GM18502 (cell line): ENCODE measurements around the gene WDR31.
"Not testable (repeated sequence)": the region's sequence is repeated elsewhere in the genome, so short reads cannot be mapped to it uniquely, and the experiment has no call there.

ENCODE experiments used
- ATAC-seq: cut with Tn5 transposase; IDR thresholded peaks from one replicate; pipeline ENCODE4 v1.9.1; 2021; ENCODE audit warnings: mild to moderate bottlenecking; ENCODE audit not compliant: unreplicated experiment, poor library complexity

Gene WDR31

GRCh38 chr9:113340011-113340699 is at the start of gene WDR31:
Gene WDR31 (minus strand): TSS chr9:113340275. CDS start chr9:113332022, 8,253 bp downstream.
- ATAC-seq = peak; percentile 99

- ATAC-seq = no peak
Observed at GRCh38 chr9:113389451-113389850, 49.4 kb upstream of the WDR31 start.

- ATAC-seq = no peak
Observed at GRCh38 chr9:113388833-113389232, 48.8 kb upstream of the WDR31 start.

GRCh38 chr9:113387560-113388230 is 47.6 kb upstream of the WDR31 start:
- ATAC-seq = no peak

- no peak for ATAC-seq
Observed at GRCh38 chr9:113386571-113387393, 46.7 kb upstream of the WDR31 start.

GRCh38 chr9:113381909-113382411 is 41.9 kb upstream of the WDR31 start:
- ATAC-seq = no peak

GRCh38 chr9:113381441-113381840 is 41.4 kb upstream of the WDR31 start:
- ATAC-seq = not testable (repeated sequence)

GRCh38 chr9:113380869-113381378 is 40.8 kb upstream of the WDR31 start:
- ATAC-seq = peak; percentile 65

GRCh38 chr9:113379829-113380210 is 39.7 kb upstream of the WDR31 start:
- ATAC-seq = not testable (repeated sequence)

GRCh38 chr9:113379094-113379828 is 39.2 kb upstream of the WDR31 start:
- not testable (repeated sequence) for ATAC-seq

- ATAC-seq = peak; percentile 74
Observed at GRCh38 chr9:113376634-113377567, 36.8 kb upstream of the WDR31 start, which contains the start of gene HDHD3. Gene HDHD3 (minus strand): TSS chr9:113376986. CDS start chr9:113374354, 2,632 bp downstream.

GRCh38 chr9:113375057-113376023 is 35.3 kb upstream of the WDR31 start:
- ATAC-seq = no peak

GRCh38 chr9:113373676-113374392 is 33.8 kb upstream of the WDR31 start:
- ATAC-seq = no peak

GRCh38 chr9:113373256-113373655 is 33.2 kb upstream of the WDR31 start:
- no peak for ATAC-seq

- no peak for ATAC-seq
Observed at GRCh38 chr9:113372059-113372458, 32.0 kb upstream of the WDR31 start.

- ATAC-seq = no peak
Observed at GRCh38 chr9:113370806-113371325, 30.8 kb upstream of the WDR31 start.

- no peak for ATAC-seq
Observed at GRCh38 chr9:113369855-113370140, 29.7 kb upstream of the WDR31 start.
